Activated gamma-delta T cell (primary cell): ENCODE measurements around the gene HDGFL2.

Experiments used
- DNase-seq: peaks from one replicate; lab custom pipeline; 2025; lab: John Stamatoyannopoulos, UW

Gene HDGFL2

GRCh38 chr19:4499318-4499717 is 27.2 kb downstream of the HDGFL2 start:
- DNase-seq = no peak

- no peak for DNase-seq
These were observed 27.8 kb downstream of the HDGFL2 start for GRCh38 chr19:4499855-4500254.

GRCh38 chr19:4500841-4501591 is 28.9 kb downstream of the HDGFL2 start:
- DNase-seq = no peak

- DNase-seq = no peak
These were observed 29.6 kb downstream of the HDGFL2 start for GRCh38 chr19:4501691-4502090.

- DNase-seq = no peak
These were observed 30.4 kb downstream of the HDGFL2 start for GRCh38 chr19:4502282-4503131.

- no peak for DNase-seq
These were observed 31.2 kb downstream of the HDGFL2 start for GRCh38 chr19:4503132-4503824.

GRCh38 chr19:4503825-4504170 is 31.7 kb downstream of the HDGFL2 start:
- DNase-seq = no peak

- DNase-seq = no peak
These were observed 32.2 kb downstream of the HDGFL2 start for GRCh38 chr19:4504297-4504701.

- no peak for DNase-seq
These were observed 32.9 kb downstream of the HDGFL2 start for GRCh38 chr19:4504891-4505569.

GRCh38 chr19:4505570-4506448 is 33.7 kb downstream of the HDGFL2 start:
- DNase-seq = no peak

- DNase-seq = no peak
These were observed 34.5 kb downstream of the HDGFL2 start for GRCh38 chr19:4506449-4507149.

- DNase-seq = no peak
These were observed 35.0 kb downstream of the HDGFL2 start for GRCh38 chr19:4507150-4507452.

GRCh38 chr19:4507804-4508203 is 35.7 kb downstream of the HDGFL2 start:
- DNase-seq = no peak

- no peak for DNase-seq
These were observed 36.6 kb downstream of the HDGFL2 start for GRCh38 chr19:4508698-4509097.

- no peak for DNase-seq
These were observed 38.5 kb downstream of the HDGFL2 start for GRCh38 chr19:4510435-4511255.

GRCh38 chr19:4511300-4512054 is 39.4 kb downstream of the HDGFL2 start:
- DNase-seq = no peak

- no peak for DNase-seq
These were observed 40.0 kb downstream of the HDGFL2 start for GRCh38 chr19:4512070-4512469.

- DNase-seq = no peak
These were observed 41.2 kb downstream of the HDGFL2 start for GRCh38 chr19:4513248-4513647.

- DNase-seq = no peak
These were observed 43.6 kb downstream of the HDGFL2 start for GRCh38 chr19:4515732-4516131.
